A549 (cell line): ENCODE measurements around the gene WDFY1. TPM values are rescaled to one million over a fixed set of nuclear protein-coding genes. Genes with fewer than 3 reads are reported as not detected.

ENCODE experiments used
- ATAC-seq, 2 experiments: fragments of 200-7000 bp in 1 of 2; fragments of >200 bp in 1 of 2; cut with Nextera tagmentation in 1 of 2; cut with Tn5 transposase in 1 of 2; 3 replicates each; pipeline versions ENCODE4 v1.8.0 to v1.9.1; 2018 to 2020; ENCODE audit warnings: mild to moderate bottlenecking in 1 of 2, moderate library complexity in 1 of 2
- CTCF ChIA-PET: fragments of 300-600 bp; sonication (Branson Sonifier 250); formaldehyde crosslinking; extraction: SDS; loops from one replicate; lab custom pipeline; 2021; ENCODE audit warnings: antibody characterized with exemption, inconsistent platforms; lab: Yijun Ruan, JAX
- POLR2A ChIA-PET: fragments of 350-600 bp; formaldehyde crosslinking; extraction: SDS; loops from one replicate; lab custom pipeline; 2021; ENCODE audit warnings: antibody characterized with exemption, inconsistent platforms; lab: Yijun Ruan, JAX
- DNase-seq, 2 experiments: peaks; one replicate each; pipeline versions ENCODE4 v3.0.0 to v3.0.0-alpha.2; 2011 to 2016; ENCODE audit warnings: low read depth in 1 of 2, low spot score in 1 of 2
- FAIRE-seq: peaks from 2 replicates; lab custom pipeline; 2011; peaks lifted over from hg19 to GRCh38; lab: Jason Lieb, UNC
- H3K27ac ChIP-seq, 2 experiments: fragments of >200 bp; sonication (Bioruptor Twin); formaldehyde crosslinking; 3 replicates each; pipeline ENCODE4 v1.5.1; 2016 to 2017
- H3K4me1 ChIP-seq: fragments of >200 bp; sonication (Bioruptor Twin); formaldehyde crosslinking; 3 replicates; pipeline ENCODE4 v1.6.1; 2016
- H3K4me2 ChIP-seq: fragments of >200 bp; sonication (Bioruptor Twin); formaldehyde crosslinking; 3 replicates; pipeline ENCODE4 v1.6.1; 2016
- H3K4me3 ChIP-seq: fragments of >200 bp; sonication (Bioruptor Twin); formaldehyde crosslinking; 3 replicates; pipeline ENCODE4 v1.5.1; 2016
- H3K9me3 ChIP-seq: fragments of >200 bp; sonication (Bioruptor Twin); formaldehyde crosslinking; 3 replicates; pipeline ENCODE4 v1.6.1; 2016
- BHLHE40 ChIP-seq: IDR thresholded peaks from 2 replicates; pipeline ENCODE4 v1.6.1; 2012; ENCODE audit warnings: low read depth, low read length, inconsistent platforms
- CHD4 ChIP-seq: fragments of 200-600 bp; sonication (generic); IDR thresholded peaks from 2 replicates; pipeline ENCODE4 v1.6.1; 2016; ENCODE audit warnings: antibody characterized with exemption, mild to moderate bottlenecking, borderline replicate concordance
- EHF ChIP-seq: fragments of 250-450 bp; sonication (Bioruptor Pico); IDR thresholded peaks from 2 replicates; pipeline ENCODE4 v1.5.0; 2020; ENCODE audit warnings: mild to moderate bottlenecking
- FOSL2 ChIP-seq, 2 experiments: fragments of 450-650 bp in 1 of 2; fragments of >200 bp in 1 of 2; sonication (Bioruptor Twin) in 1 of 2; formaldehyde crosslinking; IDR thresholded peaks; 2 replicates each; pipeline versions ENCODE4 v1.5.0 to v1.6.1; 2016 to 2020; ENCODE audit warnings: mild to moderate bottlenecking in 1 of 2, moderate library complexity in 1 of 2
- GATA3 ChIP-seq: IDR thresholded peaks from 2 replicates; pipeline ENCODE4 v1.6.1; 2012; ENCODE audit warnings: borderline replicate concordance
- HEYL ChIP-seq: fragments of 250-450 bp; sonication (Bioruptor Pico); IDR thresholded peaks from 2 replicates; pipeline ENCODE4 v1.8.0; 2021; ENCODE audit warnings: mild to moderate bottlenecking, moderate library complexity
- HOXA7 ChIP-seq: fragments of 250-450 bp; sonication (Bioruptor Pico); IDR thresholded peaks from 2 replicates; pipeline ENCODE4 v1.5.0; 2020; ENCODE audit warnings: mild to moderate bottlenecking, moderate library complexity
- HOXB5 ChIP-seq: fragments of 250-450 bp; sonication (Bioruptor Pico); IDR thresholded peaks from 2 replicates; pipeline ENCODE4 v1.5.0; 2020; ENCODE audit warnings: mild to moderate bottlenecking, moderate library complexity
- JUN ChIP-seq, 2 experiments: fragments of >200 bp; sonication (Bioruptor Twin); formaldehyde crosslinking; IDR thresholded peaks; 2 replicates in 1 of 2; 3 replicates in 1 of 2; pipeline ENCODE4 v1.6.1; 2016 to 2017
- MAZ ChIP-seq: fragments of 150-350 bp; IDR thresholded peaks from 2 replicates; pipeline ENCODE4 v1.6.1; 2014; ENCODE audit warnings: antibody characterized with exemption, low read depth, low read length, borderline replicate concordance
- MYC ChIP-seq: IDR thresholded peaks from 2 replicates; pipeline ENCODE4 v1.6.1; 2012; ENCODE audit warnings: mild to moderate bottlenecking, inconsistent platforms, low read length, improper control_type of control experiment, borderline replicate concordance
- NFE2L2 ChIP-seq: fragments of 150-350 bp; conservative IDR thresholded peaks from 2 replicates; pipeline ENCODE4 v1.6.1; 2014; ENCODE audit warnings: low read length
- PHF8 ChIP-seq: fragments of 200-600 bp; sonication (generic); IDR thresholded peaks from 2 replicates; pipeline ENCODE4 v1.6.1; 2016; ENCODE audit warnings: low read depth, mild to moderate bottlenecking, antibody characterized with exemption, moderate library complexity, borderline replicate concordance
- POLR2AphosphoS2 ChIP-seq: conservative IDR thresholded peaks from 2 replicates; pipeline ENCODE4 v1.6.1; 2012; ENCODE audit warnings: low read length, improper control_type of control experiment, inconsistent platforms
- RAD21 ChIP-seq, 2 experiments: fragments of >200 bp in 1 of 2; sonication (Bioruptor Twin) in 1 of 2; formaldehyde crosslinking in 1 of 2; IDR thresholded peaks in 1 of 2; conservative IDR thresholded peaks in 1 of 2; 2 replicates in 1 of 2; 3 replicates in 1 of 2; pipeline ENCODE4 v1.6.1; 2012 to 2018; ENCODE audit warnings: inconsistent platforms in 1 of 2
- RFX5 ChIP-seq: fragments of 450-650 bp; IDR thresholded peaks from 2 replicates; pipeline ENCODE4 v1.7.1; 2014; ENCODE audit warnings: antibody characterized with exemption, mild to moderate bottlenecking, moderate library complexity
- SMC3 ChIP-seq: fragments of >200 bp; sonication (Bioruptor Twin); formaldehyde crosslinking; IDR thresholded peaks from 3 replicates; pipeline ENCODE4 v1.6.1; 2018; ENCODE audit warnings: inconsistent platforms
- TFCP2L1 ChIP-seq: fragments of 250-450 bp; sonication (Bioruptor Pico); IDR thresholded peaks from 2 replicates; pipeline ENCODE4 v1.5.0; 2021; ENCODE audit warnings: mild to moderate bottlenecking
- ZFP36 ChIP-seq: fragments of 450-650 bp; IDR thresholded peaks from 2 replicates; pipeline ENCODE4 v1.6.1; 2014; ENCODE audit warnings: borderline replicate concordance; ENCODE audit not compliant: partially characterized antibody
- ZSCAN20 ChIP-seq: fragments of 250-450 bp; sonication (Bioruptor Pico); IDR thresholded peaks from 2 replicates; pipeline ENCODE4 v1.8.0; 2022; ENCODE audit warnings: mild to moderate bottlenecking, moderate library complexity
- WGBS: methylation state at CpG from one replicate; pipeline ENCODE4 v1.1.6; 2017; ENCODE audit errors: missing lambda C conversion rate; 5-methylcytosine and 5-hydroxymethylcytosine counted together
- polyA plus RNA-seq, 4 experiments: library from polyadenylated mRNA; depleted of rRNA in 3 of 4; stranded (reverse); fragments of >200 nt; fragmentation: RNase III in 1 of 4; extraction: RNeasy Plus Mini Kit Qiagen cat#74134 plus additional on column Dnase treatment in 1 of 4; gene quantifications; 2 replicates in 3 of 4; 3 replicates in 1 of 4; pipeline ENCODE4 v1.2.3, GENCODE V29; 2011 to 2017
- TF ChIP-seq, protein P1 (sequence below): fragments of >200 bp; sonication (Bioruptor Twin); formaldehyde crosslinking; IDR thresholded peaks from 3 replicates; pipeline ENCODE4 v1.6.1; 2016
- TF ChIP-seq, protein P2 (sequence below): fragments of 250-450 bp; sonication (Bioruptor Pico); IDR thresholded peaks from 2 replicates; pipeline ENCODE4 v1.5.0; 2021; ENCODE audit warnings: mild to moderate bottlenecking, moderate library complexity, borderline replicate concordance
- TF ChIP-seq, protein P3 (sequence below): fragments of >200 bp; sonication (Bioruptor Twin); formaldehyde crosslinking; IDR thresholded peaks from 3 replicates; pipeline ENCODE4 v1.5.1; 2016
- TF ChIP-seq, protein P4 (sequence below): IDR thresholded peaks from 2 replicates; pipeline ENCODE4 v1.6.1; 2012
- TF ChIP-seq, protein P5 (sequence below): fragments of 450-650 bp; IDR thresholded peaks from 2 replicates; pipeline ENCODE4 v1.6.1; 2014; ENCODE audit warnings: antibody characterized with exemption
- TF ChIP-seq, protein P6 (sequence below): fragments of 250-450 bp; sonication (Bioruptor Pico); IDR thresholded peaks from 2 replicates; pipeline ENCODE4 v1.5.0; 2020; ENCODE audit warnings: low read depth, mild to moderate bottlenecking, moderate library complexity
- TF ChIP-seq, protein P7 (sequence below): IDR thresholded peaks from 2 replicates; pipeline ENCODE4 v1.6.1; 2012

Gene WDFY1
- polyA plus RNA-seq, 2 of the 4 experiments (the other 2 are of a cell fraction), result 38.7 to 70.8 TPM

DNA sequence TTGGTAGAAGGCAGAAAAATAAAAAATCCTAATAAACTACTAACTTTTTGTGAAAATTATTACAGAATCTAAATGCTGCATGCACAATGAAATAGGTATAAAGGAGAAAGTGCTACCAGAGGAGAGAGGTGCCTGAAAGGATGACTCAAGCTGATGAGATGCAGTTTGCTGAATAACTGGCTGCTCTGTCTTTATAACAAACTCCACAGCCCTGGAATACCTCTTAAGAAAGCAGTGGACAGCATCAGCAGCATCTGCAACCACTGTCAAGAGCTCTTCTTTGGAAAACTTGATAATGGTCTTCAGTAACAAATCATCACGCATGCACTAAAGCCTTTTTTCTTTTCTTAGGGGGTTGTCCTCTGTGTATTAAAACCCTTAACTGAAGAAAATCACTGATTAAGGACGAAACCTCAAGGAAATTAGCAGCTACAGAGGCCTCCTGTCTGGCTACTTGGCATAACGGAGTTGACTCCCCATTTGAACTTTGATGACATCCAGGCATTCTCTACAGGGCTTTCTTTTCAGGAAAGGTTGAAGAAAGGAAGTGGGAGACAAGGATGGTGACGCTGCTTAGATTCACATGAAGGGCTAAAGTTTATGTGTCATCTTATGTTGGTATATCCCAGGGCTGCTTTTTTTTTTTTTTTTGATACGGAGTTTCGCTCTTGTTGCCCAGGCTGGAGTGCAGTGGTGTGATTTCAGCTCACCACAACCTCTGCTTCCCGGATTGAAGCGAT is 28.8 kb downstream of the WDFY1 start:
- WGBS, result 96% methylated on average over 8 of the region's 8 CpGs
- ATAC-seq (no peak), DNase-seq (no peak), FAIRE-seq (no peak)
- no peaks in the 10 kb centered on the region for H3K9me3 ChIP-seq
- H3K4me3 ChIP-seq, result no peak overlapping the region
- no peak for TF ChIP-seq CHD4
- TF ChIP-seq, protein P1, sequence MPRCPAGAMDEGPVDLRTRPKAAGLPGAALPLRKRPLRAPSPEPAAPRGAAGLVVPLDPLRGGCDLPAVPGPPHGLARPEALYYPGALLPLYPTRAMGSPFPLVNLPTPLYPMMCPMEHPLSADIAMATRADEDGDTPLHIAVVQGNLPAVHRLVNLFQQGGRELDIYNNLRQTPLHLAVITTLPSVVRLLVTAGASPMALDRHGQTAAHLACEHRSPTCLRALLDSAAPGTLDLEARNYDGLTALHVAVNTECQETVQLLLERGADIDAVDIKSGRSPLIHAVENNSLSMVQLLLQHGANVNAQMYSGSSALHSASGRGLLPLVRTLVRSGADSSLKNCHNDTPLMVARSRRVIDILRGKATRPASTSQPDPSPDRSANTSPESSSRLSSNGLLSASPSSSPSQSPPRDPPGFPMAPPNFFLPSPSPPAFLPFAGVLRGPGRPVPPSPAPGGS, result no peak
- no peak for TF ChIP-seq RAD21 (conservative IDR thresholded peaks at IDR 0.05 in 1 of 2, IDR thresholded peaks at IDR 0.05 in 1 of 2)
- TF ChIP-seq, protein P2, sequence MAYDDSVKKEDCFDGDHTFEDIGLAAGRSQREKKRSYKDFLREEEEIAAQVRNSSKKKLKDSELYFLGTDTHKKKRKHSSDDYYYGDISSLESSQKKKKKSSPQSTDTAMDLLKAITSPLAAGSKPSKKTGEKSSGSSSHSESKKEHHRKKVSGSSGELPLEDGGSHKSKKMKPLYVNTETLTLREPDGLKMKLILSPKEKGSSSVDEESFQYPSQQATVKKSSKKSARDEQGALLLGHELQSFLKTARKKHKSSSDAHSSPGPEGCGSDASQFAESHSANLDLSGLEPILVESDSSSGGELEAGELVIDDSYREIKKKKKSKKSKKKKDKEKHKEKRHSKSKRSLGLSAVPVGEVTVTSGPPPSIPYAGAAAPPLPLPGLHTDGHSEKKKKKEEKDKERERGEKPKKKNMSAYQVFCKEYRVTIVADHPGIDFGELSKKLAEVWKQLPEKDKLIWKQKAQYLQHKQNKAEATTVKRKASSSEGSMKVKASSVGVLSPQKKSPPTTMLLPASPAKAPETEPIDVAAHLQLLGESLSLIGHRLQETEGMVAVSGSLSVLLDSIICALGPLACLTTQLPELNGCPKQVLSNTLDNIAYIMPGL (CRISPR knock-in tag), result no peak
- TF ChIP-seq, protein P3, sequence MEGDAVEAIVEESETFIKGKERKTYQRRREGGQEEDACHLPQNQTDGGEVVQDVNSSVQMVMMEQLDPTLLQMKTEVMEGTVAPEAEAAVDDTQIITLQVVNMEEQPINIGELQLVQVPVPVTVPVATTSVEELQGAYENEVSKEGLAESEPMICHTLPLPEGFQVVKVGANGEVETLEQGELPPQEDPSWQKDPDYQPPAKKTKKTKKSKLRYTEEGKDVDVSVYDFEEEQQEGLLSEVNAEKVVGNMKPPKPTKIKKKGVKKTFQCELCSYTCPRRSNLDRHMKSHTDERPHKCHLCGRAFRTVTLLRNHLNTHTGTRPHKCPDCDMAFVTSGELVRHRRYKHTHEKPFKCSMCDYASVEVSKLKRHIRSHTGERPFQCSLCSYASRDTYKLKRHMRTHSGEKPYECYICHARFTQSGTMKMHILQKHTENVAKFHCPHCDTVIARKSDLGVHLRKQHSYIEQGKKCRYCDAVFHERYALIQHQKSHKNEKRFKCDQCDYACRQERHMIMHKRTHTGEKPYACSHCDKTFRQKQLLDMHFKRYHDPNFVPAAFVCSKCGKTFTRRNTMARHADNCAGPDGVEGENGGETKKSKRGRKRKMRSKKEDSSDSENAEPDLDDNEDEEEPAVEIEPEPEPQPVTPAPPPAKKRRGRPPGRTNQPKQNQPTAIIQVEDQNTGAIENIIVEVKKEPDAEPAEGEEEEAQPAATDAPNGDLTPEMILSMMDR, result no peak
- TF ChIP-seq TFCP2L1 (CRISPR knock-in tag), result no peak
- TF ChIP-seq, protein P4, sequence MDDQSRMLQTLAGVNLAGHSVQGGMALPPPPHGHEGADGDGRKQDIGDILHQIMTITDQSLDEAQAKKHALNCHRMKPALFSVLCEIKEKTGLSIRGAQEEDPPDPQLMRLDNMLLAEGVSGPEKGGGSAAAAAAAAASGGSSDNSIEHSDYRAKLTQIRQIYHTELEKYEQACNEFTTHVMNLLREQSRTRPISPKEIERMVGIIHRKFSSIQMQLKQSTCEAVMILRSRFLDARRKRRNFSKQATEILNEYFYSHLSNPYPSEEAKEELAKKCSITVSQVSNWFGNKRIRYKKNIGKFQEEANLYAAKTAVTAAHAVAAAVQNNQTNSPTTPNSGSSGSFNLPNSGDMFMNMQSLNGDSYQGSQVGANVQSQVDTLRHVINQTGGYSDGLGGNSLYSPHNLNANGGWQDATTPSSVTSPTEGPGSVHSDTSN, result no peak
- no peak for TF ChIP-seq HEYL (CRISPR knock-in tag)
- no peak for TF ChIP-seq MAZ
- ChIA-PET CTCF (interaction anchor here (0.7 kb wide), 1 partner anchor 936 kb away, joined by 3 read pairs; no protein-coding TSS in a partner anchor), POLR2A (no interaction called here)
- no peak overlapping the region for H3K27ac ChIP-seq
- H3K4me1 ChIP-seq, result 0 out of 3 replicates have a peak, but pooled peaks cover 3% of the 10 kb centered on the region
- H3K4me2 ChIP-seq, result no peak overlapping the region

DNA sequence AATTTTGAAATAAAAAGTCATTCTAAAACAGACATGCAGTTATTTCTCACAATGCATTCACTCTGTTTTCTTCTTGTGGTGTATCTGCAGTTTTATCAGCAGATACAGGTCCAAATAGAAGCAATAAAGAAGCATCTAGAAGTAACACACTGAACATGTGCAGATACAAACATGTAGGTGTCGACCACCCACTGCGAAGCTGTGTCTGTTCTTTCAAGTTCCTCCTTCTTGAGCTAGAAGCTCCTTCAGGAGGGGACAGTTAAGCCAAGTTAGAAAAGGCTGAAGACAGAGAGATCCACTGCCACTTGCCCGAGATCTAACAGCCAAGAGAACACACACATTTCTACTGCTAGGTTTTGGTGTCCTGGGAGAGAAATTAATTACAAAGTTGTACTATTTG is 30.1 kb downstream of the WDFY1 start:
- CTCF ChIA-PET, result no interaction called here
- FAIRE-seq, result no peak

DNA sequence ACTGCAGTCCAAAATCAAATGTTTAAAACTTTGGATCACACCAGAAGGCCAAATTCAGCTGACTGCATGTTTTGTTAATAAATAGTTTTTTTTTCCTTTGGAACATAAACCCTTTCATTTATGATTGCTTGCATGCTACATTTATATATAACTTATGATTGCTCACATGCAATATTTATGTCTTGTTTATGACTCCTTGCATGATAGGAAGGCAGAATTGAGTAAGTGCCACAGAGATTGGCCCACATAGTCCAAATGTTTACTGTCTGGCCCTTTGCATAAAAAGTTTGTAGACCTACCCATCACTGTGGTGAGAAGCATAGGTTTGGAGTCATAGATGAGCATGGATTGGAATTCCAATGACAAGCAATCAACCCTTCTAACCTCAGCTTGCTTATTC is 30.8 kb downstream of the WDFY1 start:
- FAIRE-seq (no peak), ATAC-seq (no peak), DNase-seq (no peak)
- no peak overlapping the region for H3K4me3 ChIP-seq
- CTCF ChIA-PET, result no interaction called here
- no peaks in the 10 kb centered on the region for H3K9me3 ChIP-seq
- POLR2A ChIA-PET, result no interaction called here
- no peak overlapping the region for H3K4me2 ChIP-seq
- no peak overlapping the region for H3K27ac ChIP-seq
- H3K4me1 ChIP-seq, result peaks cover 10% of the 10 kb centered on the region
- TF ChIP-seq, protein P5, sequence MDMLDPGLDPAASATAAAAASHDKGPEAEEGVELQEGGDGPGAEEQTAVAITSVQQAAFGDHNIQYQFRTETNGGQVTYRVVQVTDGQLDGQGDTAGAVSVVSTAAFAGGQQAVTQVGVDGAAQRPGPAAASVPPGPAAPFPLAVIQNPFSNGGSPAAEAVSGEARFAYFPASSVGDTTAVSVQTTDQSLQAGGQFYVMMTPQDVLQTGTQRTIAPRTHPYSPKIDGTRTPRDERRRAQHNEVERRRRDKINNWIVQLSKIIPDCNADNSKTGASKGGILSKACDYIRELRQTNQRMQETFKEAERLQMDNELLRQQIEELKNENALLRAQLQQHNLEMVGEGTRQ, result no peak
- TF ChIP-seq HOXA7 (CRISPR knock-in tag) (no peak), PHF8 (no peak), BHLHE40 (no peak), POLR2AphosphoS2 (no peak), GATA3 (no peak), SMC3 (no peak), JUN (IDR thresholded peaks at IDR 0.05) (no peak), RFX5 (no peak), HEYL (CRISPR knock-in tag) (no peak)
- TF ChIP-seq, protein P6, sequence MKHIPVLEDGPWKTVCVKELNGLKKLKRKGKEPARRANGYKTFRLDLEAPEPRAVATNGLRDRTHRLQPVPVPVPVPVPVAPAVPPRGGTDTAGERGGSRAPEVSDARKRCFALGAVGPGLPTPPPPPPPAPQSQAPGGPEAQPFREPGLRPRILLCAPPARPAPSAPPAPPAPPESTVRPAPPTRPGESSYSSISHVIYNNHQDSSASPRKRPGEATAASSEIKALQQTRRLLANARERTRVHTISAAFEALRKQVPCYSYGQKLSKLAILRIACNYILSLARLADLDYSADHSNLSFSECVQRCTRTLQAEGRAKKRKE (CRISPR knock-in tag), result no peak
- TF ChIP-seq, protein P7, sequence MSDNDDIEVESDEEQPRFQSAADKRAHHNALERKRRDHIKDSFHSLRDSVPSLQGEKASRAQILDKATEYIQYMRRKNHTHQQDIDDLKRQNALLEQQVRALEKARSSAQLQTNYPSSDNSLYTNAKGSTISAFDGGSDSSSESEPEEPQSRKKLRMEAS, result no peak
- TF ChIP-seq, protein P4, result no peak

More for the DNA sequence above, 30.1 kb downstream of the WDFY1 start:
- WGBS, result 95% methylated on average over 3 of the region's 3 CpGs
- DNase-seq, result no peak
- TF ChIP-seq CHD4 (no peak), ZSCAN20 (CRISPR knock-in tag) (no peak), NFE2L2 (no peak), FOSL2 (IDR thresholded peaks at IDR 0.05) (no peak), FOSL2 (CRISPR knock-in tag; IDR thresholded peaks at IDR 0.05) (no peak), RFX5 (no peak), MYC (no peak), EHF (no peak), ZFP36 (no peak), HOXB5 (CRISPR knock-in tag) (no peak)
- ATAC-seq, result no peak
- Histone ChIP-seq H3K4me1 (peaks cover 3% of the 10 kb centered on the region; the same call in 2 of the 3 replicates), H3K4me3 (no peak overlapping the region), H3K27ac (no peak overlapping the region), H3K9me3 (no peaks in the 10 kb centered on the region), H3K4me2 (no peak overlapping the region)
- POLR2A ChIA-PET, result no interaction called here
